IMR-90 (cell line): Measurements from ENCODE around the gene CDR2. TPM values are rescaled to one million over a fixed set of nuclear protein-coding genes. Genes with fewer than 3 reads are reported as not detected.

ENCODE experiments used
- ATAC-seq: fragments of 200-7000 bp; cut with Tn5 transposase; 2 replicates; pipeline ENCODE4 v1.9.1; 2020; ENCODE audit warnings: low read depth, mild to moderate bottlenecking, moderate library complexity
- BruUV-seq: library from RNA; stranded (reverse); fragments of 400-500 nt; replicated peaks from 2 replicates; lab custom pipeline; 2021; lab: Mats Ljungman, UMichigan
- CTCF ChIA-PET: fragments of 300-600 bp; formaldehyde crosslinking; extraction: SDS; loops from one replicate; lab custom pipeline; 2021; ENCODE audit warnings: antibody characterized with exemption; lab: Yijun Ruan, JAX
- POLR2A ChIA-PET: fragments of 300-600 bp; sonication (Branson Sonifier 250); formaldehyde crosslinking; loops from one replicate; lab custom pipeline; 2022; ENCODE audit warnings: antibody characterized with exemption; ENCODE audit not compliant: unreplicated experiment; lab: Charles Lee
- DNase-seq: peaks from one replicate; pipeline ENCODE4 v3.0.0; 2013
- H2AFZ ChIP-seq: replicated peaks from 2 replicates; pipeline ENCODE3; 2013; ENCODE audit warnings: low read length, mild to moderate bottlenecking; ENCODE audit not compliant: poor library complexity
- H2AK5ac ChIP-seq: 2 replicates; pipeline ENCODE4 v1.6.1; 2013; ENCODE audit warnings: low read depth, low read length, inconsistent platforms
- H2AK9ac ChIP-seq: replicated peaks from 2 replicates; pipeline ENCODE3; 2013; ENCODE audit warnings: mild to moderate bottlenecking, low read depth, low read length, moderate library complexity; ENCODE audit not compliant: poor library complexity
- H2BK120ac ChIP-seq: 2 replicates; pipeline ENCODE4 v1.6.1; 2013; ENCODE audit warnings: low read depth, low read length, inconsistent platforms
- H2BK15ac ChIP-seq: 3 replicates; pipeline ENCODE4 v1.6.1; 2013; ENCODE audit warnings: low read depth, low read length, inconsistent platforms
- H2BK20ac ChIP-seq: 2 replicates; pipeline ENCODE4 v1.6.1; 2013; ENCODE audit warnings: low read depth, mild to moderate bottlenecking, inconsistent platforms, low read length, moderate library complexity
- H2BK5ac ChIP-seq: 2 replicates; pipeline ENCODE4 v1.6.1; 2013; ENCODE audit warnings: mild to moderate bottlenecking, low read depth, low read length, inconsistent platforms; ENCODE audit not compliant: poor library complexity, severe bottlenecking
- H3K14ac ChIP-seq: replicated peaks from 2 replicates; pipeline ENCODE4 v1.6.1; 2013; ENCODE audit warnings: low read depth, low read length, inconsistent platforms
- H3K18ac ChIP-seq: 2 replicates; pipeline ENCODE4 v1.6.1; 2013; ENCODE audit warnings: low read depth, low read length, control low read depth
- H3K23ac ChIP-seq: 2 replicates; pipeline ENCODE4 v1.6.1; 2013; ENCODE audit warnings: low read depth, low read length, inconsistent platforms
- H3K27ac ChIP-seq: 2 replicates; pipeline ENCODE4 v1.5.1; 2013; ENCODE audit warnings: mild to moderate bottlenecking, control low read depth, low read length; ENCODE audit not compliant: insufficient read depth
- H3K27me3 ChIP-seq: 2 replicates; pipeline ENCODE4 v1.6.1; 2013; ENCODE audit warnings: low read length; ENCODE audit not compliant: control insufficient read depth, insufficient read depth
- H3K36me3 ChIP-seq: 2 replicates; pipeline ENCODE4 v1.6.1; 2013; ENCODE audit warnings: low read length, mixed read lengths; ENCODE audit not compliant: control insufficient read depth, insufficient read depth
- H3K4ac ChIP-seq: 2 replicates; pipeline ENCODE4 v1.6.1; 2013; ENCODE audit warnings: low read depth, low read length, inconsistent platforms
- H3K4me1 ChIP-seq: 2 replicates; pipeline ENCODE4 v1.6.1; 2013; ENCODE audit warnings: low read length, mixed read lengths; ENCODE audit not compliant: control insufficient read depth, insufficient read depth
- H3K4me2 ChIP-seq: 2 replicates; pipeline ENCODE4 v1.6.1; 2013; ENCODE audit warnings: low read depth, mild to moderate bottlenecking, control low read depth, low read length, moderate library complexity
- H3K4me3 ChIP-seq: 2 replicates; pipeline ENCODE4 v1.5.1; 2013; ENCODE audit warnings: low read depth, mild to moderate bottlenecking, control low read depth, low read length, moderate library complexity; ENCODE audit not compliant: insufficient read depth
- H3K56ac ChIP-seq: 2 replicates; pipeline ENCODE4 v1.6.1; 2013; ENCODE audit warnings: low read length, inconsistent platforms; ENCODE audit not compliant: insufficient read depth; ENCODE audit errors: extremely low read depth
- H3K79me1 ChIP-seq, 2 experiments: 2 replicates each; pipeline ENCODE4 v1.6.1; 2013; ENCODE audit warnings: low read length in 2 of 2, inconsistent platforms in 1 of 2, low read depth in 1 of 2
- H3K9ac ChIP-seq: 2 replicates; pipeline ENCODE4 v1.6.1; 2013; ENCODE audit warnings: low read depth, low read length, control low read depth
- H3K9me1 ChIP-seq: 2 replicates; pipeline ENCODE4 v1.6.1; 2013; ENCODE audit warnings: low read length, inconsistent platforms; ENCODE audit not compliant: insufficient read depth
- H3K9me3 ChIP-seq: 2 replicates; pipeline ENCODE4 v1.6.1; 2013; ENCODE audit warnings: low read length; ENCODE audit not compliant: control insufficient read depth, insufficient read depth
- H4K20me1 ChIP-seq: 2 replicates; pipeline ENCODE4 v1.6.1; 2013; ENCODE audit warnings: low read length, inconsistent platforms; ENCODE audit not compliant: insufficient read depth
- H4K5ac ChIP-seq: 2 replicates; pipeline ENCODE4 v1.6.1; 2013; ENCODE audit warnings: mild to moderate bottlenecking, low read depth, low read length, control low read depth
- H4K8ac ChIP-seq, 2 experiments: 2 replicates each; pipeline ENCODE4 v1.6.1; 2013; ENCODE audit warnings: low read depth in 2 of 2, low read length in 2 of 2, control low read depth in 1 of 2, inconsistent platforms in 1 of 2
- H4K91ac ChIP-seq: 2 replicates; pipeline ENCODE4 v1.6.1; 2013; ENCODE audit warnings: low read depth, low read length, inconsistent platforms; ENCODE audit not compliant: insufficient read depth
- CHD1 ChIP-seq: IDR thresholded peaks from 2 replicates; pipeline ENCODE4 v1.6.1; 2012; ENCODE audit warnings: low read depth, low read length, improper control_type of control experiment
- FOS ChIP-seq: fragments of 150-350 bp; IDR thresholded peaks from 2 replicates; pipeline ENCODE4 v1.6.1; 2016; ENCODE audit warnings: low read depth, low read length
- MAFK ChIP-seq: IDR thresholded peaks from 2 replicates; pipeline ENCODE4 v1.6.1; 2012; ENCODE audit warnings: low read depth, low read length, improper control_type of control experiment
- MAZ ChIP-seq: IDR thresholded peaks from 2 replicates; pipeline ENCODE4 v1.6.1; 2012; ENCODE audit warnings: low read depth, mild to moderate bottlenecking, low read length, improper control_type of control experiment, moderate library complexity, borderline replicate concordance
- MXI1 ChIP-seq: IDR thresholded peaks from 2 replicates; pipeline ENCODE4 v1.6.1; 2012; ENCODE audit warnings: low read depth, mild to moderate bottlenecking, low read length, moderate library complexity, borderline replicate concordance
- NFE2L2 ChIP-seq: fragments of 150-350 bp; IDR thresholded peaks from 2 replicates; pipeline ENCODE4 v1.6.1; 2016; ENCODE audit warnings: low read depth, mild to moderate bottlenecking, low read length
- POLR2A ChIP-seq: IDR thresholded peaks from 2 replicates; pipeline ENCODE4 v1.6.1; 2012; ENCODE audit warnings: mild to moderate bottlenecking, low read depth, low read length
- RAD21 ChIP-seq: IDR thresholded peaks from 2 replicates; pipeline ENCODE4 v1.6.1; 2012; ENCODE audit warnings: low read length, improper control_type of control experiment
- RCOR1 ChIP-seq: IDR thresholded peaks from 2 replicates; pipeline ENCODE4 v1.6.1; 2012; ENCODE audit warnings: mild to moderate bottlenecking, low read length, improper control_type of control experiment; ENCODE audit not compliant: insufficient replicate concordance
- RFX5 ChIP-seq: IDR thresholded peaks from 2 replicates; pipeline ENCODE4 v1.8.0; 2012; ENCODE audit warnings: low read depth, mild to moderate bottlenecking, low read length, moderate library complexity
- SMC3 ChIP-seq: fragments of 150-350 bp; IDR thresholded peaks from 2 replicates; pipeline ENCODE4 v1.6.1; 2016; ENCODE audit warnings: low read depth, mild to moderate bottlenecking, antibody characterized with exemption, low read length, moderate library complexity
- WGBS, 2 experiments: methylation state at CpG; one replicate each; pipeline versions ENCODE4 v1.1.5 to v1.1.7; 2013; ENCODE audit warnings: missing lambda C conversion rate in 2 of 2; ENCODE audit not compliant: insufficient read length in 1 of 2; ENCODE audit errors: extremely low coverage in 2 of 2; 5-methylcytosine and 5-hydroxymethylcytosine counted together
- dilution Hi-C: fragments of 300-500 bp; cut with HindIII; formaldehyde crosslinking; loops from one replicate; pipeline ENCODE4 v1.14.3; 2018; ENCODE audit warnings: low sequenced_read_pairs; ENCODE audit not compliant: unreplicated experiment
- in situ Hi-C: fragments of 300-500 bp; cut with MboI; formaldehyde crosslinking; loops from 3 replicates; pipeline ENCODE4 v1.14.3; 2019; ENCODE audit warnings: low sequenced_read_pairs, inconsistent platforms, mixed read lengths
- intact Hi-C: fragments of 100-400 bp; cut with micrococcal nuclease; formaldehyde crosslinking; loops from 2 replicates; pipeline ENCODE4 v1.10.0; 2022
- polyA plus RNA-seq, 3 experiments: library from polyadenylated mRNA; depleted of rRNA; stranded (reverse); fragments of >200 nt; gene quantifications; 2 replicates each; pipeline ENCODE4 v1.2.3, GENCODE V29; 2012; ENCODE audit warnings: low replicate concordance in 1 of 3
- total RNA-seq: library from RNA; depleted of rRNA; stranded (reverse); fragments of >200 nt; gene quantifications from 2 replicates; pipeline ENCODE4 v1.2.3, GENCODE V29; 2012
- TF ChIP-seq, protein P1 (sequence below): fragments of 150-350 bp; IDR thresholded peaks from 2 replicates; pipeline ENCODE4 v1.6.1; 2016; ENCODE audit warnings: low read depth, mild to moderate bottlenecking, low read length, moderate library complexity, borderline replicate concordance
- TF ChIP-seq, protein P2 (sequence below): conservative IDR thresholded peaks from 2 replicates; pipeline ENCODE4 v1.5.1; 2012; ENCODE audit warnings: mild to moderate bottlenecking, low read depth, low read length, improper control_type of control experiment
- TF ChIP-seq, protein P3 (sequence below): fragments of 150-350 bp; IDR thresholded peaks from 2 replicates; pipeline ENCODE4 v1.6.1; 2017; ENCODE audit warnings: mild to moderate bottlenecking, antibody characterized with exemption, low read length, low read depth

CDR2 gene
- total and polyA plus RNA-seq, 2 of the 4 experiments (the other 2 are of a cell fraction), result 37.7 to 48.4 TPM

DNA sequence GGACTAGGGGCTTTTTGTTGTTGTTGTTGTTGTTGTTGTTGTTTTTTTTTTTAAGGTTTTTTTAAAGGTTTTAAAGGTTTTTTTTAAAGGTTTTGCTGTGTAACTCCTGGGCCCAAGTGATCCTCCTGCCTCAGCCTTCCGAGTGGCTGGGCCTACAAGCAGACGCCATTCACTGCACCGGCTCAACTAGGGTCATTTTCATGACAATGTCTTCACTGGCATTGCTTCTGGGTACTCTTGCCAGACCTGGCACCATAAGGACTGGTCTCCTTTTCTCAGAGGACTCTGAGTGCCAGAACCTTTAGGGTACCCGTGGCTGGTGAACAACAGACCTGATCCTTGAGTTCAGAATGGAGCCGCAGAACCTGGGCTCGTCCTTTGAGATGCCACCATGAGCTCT, 56.8 kb downstream of the CDR2 start:
- ATAC-seq (no peak), DNase-seq (no peak)
- 100% methylated on average over 2 of the region's 6 CpGs; no CpG with 5 or more reads in 1 of the 2 experiments for WGBS, 2 experiments
- Histone ChIP-seq H4K91ac (no peak overlapping the region), H2AK5ac (no peak overlapping the region), H3K9ac (no peak overlapping the region), H3K9me1 (no peaks in the 10 kb centered on the region), H3K4ac (no peak overlapping the region), H3K4me2 (no peak overlapping the region), H4K8ac (no peak overlapping the region), H2AK9ac (no peak overlapping the region), H2BK20ac (no peak overlapping the region), H4K5ac (no peak overlapping the region), H3K18ac (no peak overlapping the region), H3K36me3 (peaks cover 48% of the 10 kb centered on the region), H2BK5ac (no peak overlapping the region), H2BK120ac (no peak overlapping the region), H2AFZ (no peak overlapping the region), H3K27ac (no peak overlapping the region), H3K79me1 (peaks cover 0 to 17% of the 10 kb centered on the region in 2 experiments; a peak in 2 of 4 replicates), H3K9me3 (no peaks in the 10 kb centered on the region), H3K56ac (no peak overlapping the region), H3K4me3 (no peak overlapping the region), H3K14ac (no peak overlapping the region), H3K27me3 (no peaks in the 10 kb centered on the region), H4K20me1 (peaks cover 15% of the 10 kb centered on the region), H2BK15ac (no peak overlapping the region), H3K4me1 (no peaks in the 10 kb centered on the region), H3K23ac (no peak overlapping the region)
- intact Hi-C loops, result no loop called here
- ChIA-PET CTCF (interaction anchor here (0.6 to 0.8 kb wide), 2 partner anchors 28 to 80 kb away, joined by 3 to 7 read pairs; no protein-coding TSS in a partner anchor), POLR2A (no interaction called here)
- BruUV-seq, result no TSS peak
- TF ChIP-seq POLR2A, result no peak
- TF ChIP-seq SMC3, result no peak
- no peak for TF ChIP-seq NFE2L2
- TF ChIP-seq FOS, result no peak
- TF ChIP-seq, protein P1, sequence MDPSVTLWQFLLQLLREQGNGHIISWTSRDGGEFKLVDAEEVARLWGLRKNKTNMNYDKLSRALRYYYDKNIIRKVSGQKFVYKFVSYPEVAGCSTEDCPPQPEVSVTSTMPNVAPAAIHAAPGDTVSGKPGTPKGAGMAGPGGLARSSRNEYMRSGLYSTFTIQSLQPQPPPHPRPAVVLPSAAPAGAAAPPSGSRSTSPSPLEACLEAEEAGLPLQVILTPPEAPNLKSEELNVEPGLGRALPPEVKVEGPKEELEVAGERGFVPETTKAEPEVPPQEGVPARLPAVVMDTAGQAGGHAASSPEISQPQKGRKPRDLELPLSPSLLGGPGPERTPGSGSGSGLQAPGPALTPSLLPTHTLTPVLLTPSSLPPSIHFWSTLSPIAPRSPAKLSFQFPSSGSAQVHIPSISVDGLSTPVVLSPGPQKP, result no peak
- TF ChIP-seq MAZ, result no peak
- TF ChIP-seq RCOR1, result no peak
- no peak for TF ChIP-seq RFX5
- TF ChIP-seq, protein P2, sequence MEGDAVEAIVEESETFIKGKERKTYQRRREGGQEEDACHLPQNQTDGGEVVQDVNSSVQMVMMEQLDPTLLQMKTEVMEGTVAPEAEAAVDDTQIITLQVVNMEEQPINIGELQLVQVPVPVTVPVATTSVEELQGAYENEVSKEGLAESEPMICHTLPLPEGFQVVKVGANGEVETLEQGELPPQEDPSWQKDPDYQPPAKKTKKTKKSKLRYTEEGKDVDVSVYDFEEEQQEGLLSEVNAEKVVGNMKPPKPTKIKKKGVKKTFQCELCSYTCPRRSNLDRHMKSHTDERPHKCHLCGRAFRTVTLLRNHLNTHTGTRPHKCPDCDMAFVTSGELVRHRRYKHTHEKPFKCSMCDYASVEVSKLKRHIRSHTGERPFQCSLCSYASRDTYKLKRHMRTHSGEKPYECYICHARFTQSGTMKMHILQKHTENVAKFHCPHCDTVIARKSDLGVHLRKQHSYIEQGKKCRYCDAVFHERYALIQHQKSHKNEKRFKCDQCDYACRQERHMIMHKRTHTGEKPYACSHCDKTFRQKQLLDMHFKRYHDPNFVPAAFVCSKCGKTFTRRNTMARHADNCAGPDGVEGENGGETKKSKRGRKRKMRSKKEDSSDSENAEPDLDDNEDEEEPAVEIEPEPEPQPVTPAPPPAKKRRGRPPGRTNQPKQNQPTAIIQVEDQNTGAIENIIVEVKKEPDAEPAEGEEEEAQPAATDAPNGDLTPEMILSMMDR, result no peak
- TF ChIP-seq, protein P3, sequence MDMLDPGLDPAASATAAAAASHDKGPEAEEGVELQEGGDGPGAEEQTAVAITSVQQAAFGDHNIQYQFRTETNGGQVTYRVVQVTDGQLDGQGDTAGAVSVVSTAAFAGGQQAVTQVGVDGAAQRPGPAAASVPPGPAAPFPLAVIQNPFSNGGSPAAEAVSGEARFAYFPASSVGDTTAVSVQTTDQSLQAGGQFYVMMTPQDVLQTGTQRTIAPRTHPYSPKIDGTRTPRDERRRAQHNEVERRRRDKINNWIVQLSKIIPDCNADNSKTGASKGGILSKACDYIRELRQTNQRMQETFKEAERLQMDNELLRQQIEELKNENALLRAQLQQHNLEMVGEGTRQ, result no peak
- no peak for TF ChIP-seq MXI1
- no peak for TF ChIP-seq RAD21
- no peak for TF ChIP-seq CHD1
- TF ChIP-seq MAFK, result no peak
- dilution Hi-C loops, result no loop called here
- in situ Hi-C loops, result no loop called here
